GM21360 (cell line): Measurements from ENCODE around the gene TBXAS1.
A peak's percentile ranks its signal among the peaks of the same experiment; 100 is the strongest.

Experiments used
- ATAC-seq: cut with Tn5 transposase; IDR thresholded peaks from one replicate; pipeline ENCODE4 v1.9.1; 2021; ENCODE audit warnings: mild to moderate bottlenecking, moderate library complexity; ENCODE audit not compliant: unreplicated experiment

The TBXAS1 gene

DNA sequence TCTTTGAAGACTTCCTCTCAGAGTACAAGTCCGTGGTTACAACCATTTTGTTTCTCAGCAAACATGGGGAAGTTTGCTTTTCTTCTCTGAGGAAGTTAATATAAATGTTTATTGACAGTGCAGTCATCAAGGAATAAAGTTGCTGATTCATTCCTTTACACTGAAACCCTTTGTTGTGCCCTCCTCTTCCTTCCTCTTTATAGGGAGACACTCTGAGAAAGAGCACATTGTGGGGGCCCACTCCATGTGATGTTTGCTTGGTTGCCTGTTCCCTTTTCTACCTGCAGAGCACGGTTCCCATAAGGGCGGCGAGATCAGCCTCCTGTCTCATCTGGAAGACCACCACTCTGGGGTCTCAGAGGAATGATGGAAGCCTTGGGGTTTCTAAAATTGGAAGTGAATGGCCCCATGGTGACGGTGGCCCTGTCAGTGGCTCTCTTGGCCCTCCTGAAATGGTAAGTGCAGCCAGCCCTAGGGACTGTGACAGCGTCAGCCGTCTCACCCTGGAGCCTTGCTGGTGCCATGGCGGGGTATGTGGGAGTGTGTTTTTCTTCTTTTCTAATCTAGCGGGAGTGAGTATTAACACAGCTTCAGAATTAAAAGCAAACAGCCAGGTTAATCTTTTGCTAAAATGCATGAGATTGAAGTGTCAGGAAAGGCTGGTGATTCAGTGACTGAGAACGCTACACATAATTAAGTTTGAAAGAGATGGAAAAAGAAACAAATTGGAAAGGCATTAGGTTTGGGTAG is at the start of gene TBXAS1:
Gene TBXAS1, plus strand, starts transcription at position 240 of the 750 bp plus-strand sequence. Its CDS starts 127 bp downstream, at position 367.
- ATAC-seq = no peak

DNA sequence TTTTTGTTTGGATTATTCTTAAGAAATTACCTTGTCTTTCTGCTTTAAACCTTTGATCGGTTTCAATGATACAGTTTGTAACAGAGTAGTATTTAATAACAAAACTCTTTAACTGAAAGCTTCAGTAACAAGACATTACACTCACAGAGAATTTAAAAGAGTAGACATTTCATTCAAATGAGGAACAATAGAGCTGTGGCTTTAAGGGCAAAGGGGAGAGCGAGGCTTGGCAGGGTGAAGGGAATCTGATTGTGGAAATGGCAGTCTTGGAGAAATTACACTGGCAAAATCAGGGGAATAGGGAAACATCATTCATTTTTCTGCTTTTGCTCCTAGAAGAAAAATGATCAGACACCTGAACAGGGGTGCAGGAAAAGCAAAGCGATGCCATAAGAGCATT is 46.1 kb upstream of the TBXAS1 start:
- ATAC-seq = no peak

- peak; percentile 48 for ATAC-seq
Observed at GRCh38 chr7:139783647-139784385, 45.2 kb upstream of the TBXAS1 start.

GRCh38 chr7:139784648-139785047 is 44.4 kb upstream of the TBXAS1 start:
- no peak for ATAC-seq

DNA sequence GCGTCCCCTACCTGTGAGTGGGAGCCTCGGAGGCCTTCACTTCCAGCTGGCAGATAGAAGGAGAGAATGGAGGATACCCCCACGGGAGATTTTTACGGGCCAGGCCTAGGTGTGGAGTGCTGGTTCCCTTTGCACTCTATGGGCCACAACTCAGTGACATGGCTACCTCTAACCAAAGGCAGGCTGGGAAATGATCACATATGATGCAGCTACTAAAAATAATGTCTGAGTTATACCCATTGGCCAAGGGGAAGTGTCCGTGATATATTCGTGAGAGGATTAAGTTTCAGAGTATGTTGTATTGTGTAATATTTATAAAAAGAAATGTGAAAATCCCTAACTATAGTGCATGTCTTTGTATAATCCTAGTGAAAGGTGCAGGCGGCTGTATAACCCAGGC is 37.7 kb upstream of the TBXAS1 start:
- no peak for ATAC-seq

DNA sequence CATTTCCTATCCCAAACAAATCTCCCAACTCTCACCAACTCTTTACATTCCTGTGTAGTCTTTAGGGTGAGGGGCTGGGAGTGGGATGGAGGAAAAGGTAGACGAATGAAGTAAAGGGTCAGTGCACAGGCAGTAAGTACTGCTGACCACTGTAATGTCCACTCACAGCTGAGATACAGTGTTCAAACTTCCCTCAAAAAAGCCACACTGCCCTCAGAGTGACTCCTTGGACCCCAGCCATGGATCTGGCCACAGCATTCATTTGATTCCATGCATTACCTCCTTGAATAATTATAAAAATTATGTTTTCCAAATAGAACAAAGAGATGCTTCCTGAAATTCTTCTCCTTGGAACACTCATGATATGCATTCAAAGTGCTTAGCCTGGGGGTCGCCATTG is 31.5 kb upstream of the TBXAS1 start:
- ATAC-seq = no peak

- ATAC-seq = peak; percentile 76
Observed at GRCh38 chr7:139798221-139798620, 30.8 kb upstream of the TBXAS1 start.

DNA sequence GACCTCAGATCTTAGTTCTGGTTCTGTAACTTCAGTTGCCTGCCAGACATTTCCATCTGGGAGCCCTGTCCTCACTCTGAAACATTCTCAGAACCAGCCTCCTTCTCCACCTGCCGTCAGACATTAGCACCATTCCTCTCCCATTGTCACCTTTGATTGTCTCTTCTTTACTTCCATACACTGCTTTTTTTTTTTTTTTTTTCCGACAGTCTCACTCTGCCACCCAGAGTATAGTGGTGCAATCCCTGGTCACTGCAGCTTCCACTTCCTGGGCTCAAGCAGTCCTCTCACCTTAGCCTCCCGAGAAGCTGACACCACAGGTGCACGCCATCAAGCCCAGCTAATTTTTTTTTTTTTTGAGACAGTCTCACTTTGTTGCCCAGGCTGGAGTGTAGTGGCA is 30.2 kb upstream of the TBXAS1 start:
- ATAC-seq = no peak

DNA sequence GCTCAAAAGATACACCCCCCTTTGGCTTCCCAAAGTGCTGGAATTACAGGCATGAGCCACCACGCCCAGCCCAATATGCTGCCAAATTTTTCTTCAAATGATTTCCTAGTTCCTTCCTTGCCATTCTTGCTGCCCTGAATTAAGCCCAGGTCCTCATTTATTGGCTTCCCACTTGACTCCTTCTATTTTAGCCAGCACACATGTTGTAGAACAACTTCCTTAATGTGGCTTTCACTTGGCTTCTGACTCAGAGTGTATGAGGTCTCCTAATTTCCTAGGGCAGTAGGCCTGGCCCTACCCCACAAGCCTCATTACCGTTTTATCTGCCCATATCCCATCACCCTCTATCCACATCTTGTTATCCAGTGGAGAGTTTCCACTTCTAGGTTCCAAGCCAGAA is 29.5 kb upstream of the TBXAS1 start:
- ATAC-seq = no peak

DNA sequence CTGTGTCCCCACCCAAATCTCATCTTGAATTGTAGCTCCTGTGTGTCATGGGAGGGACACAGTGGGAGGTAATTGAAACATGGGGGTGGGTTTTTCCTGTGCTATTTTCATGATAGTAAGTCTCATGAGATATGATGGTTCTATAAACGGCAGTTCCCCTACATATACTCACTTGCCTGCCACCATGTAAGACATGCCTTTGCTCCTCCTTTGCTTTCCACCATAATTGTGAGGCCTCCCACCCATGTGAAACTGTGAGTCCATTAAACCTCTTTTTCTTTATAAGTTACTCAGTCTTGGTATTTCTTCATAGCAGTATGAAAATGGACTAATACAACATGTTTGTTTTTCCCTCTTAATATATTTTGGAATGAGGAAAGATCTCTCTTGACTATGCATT is 24.5 kb upstream of the TBXAS1 start:
- ATAC-seq = no peak

GRCh38 chr7:139807009-139807408 is 22.1 kb upstream of the TBXAS1 start:
- no peak for ATAC-seq

GRCh38 chr7:139808427-139808826 is 20.6 kb upstream of the TBXAS1 start:
- no peak for ATAC-seq

DNA sequence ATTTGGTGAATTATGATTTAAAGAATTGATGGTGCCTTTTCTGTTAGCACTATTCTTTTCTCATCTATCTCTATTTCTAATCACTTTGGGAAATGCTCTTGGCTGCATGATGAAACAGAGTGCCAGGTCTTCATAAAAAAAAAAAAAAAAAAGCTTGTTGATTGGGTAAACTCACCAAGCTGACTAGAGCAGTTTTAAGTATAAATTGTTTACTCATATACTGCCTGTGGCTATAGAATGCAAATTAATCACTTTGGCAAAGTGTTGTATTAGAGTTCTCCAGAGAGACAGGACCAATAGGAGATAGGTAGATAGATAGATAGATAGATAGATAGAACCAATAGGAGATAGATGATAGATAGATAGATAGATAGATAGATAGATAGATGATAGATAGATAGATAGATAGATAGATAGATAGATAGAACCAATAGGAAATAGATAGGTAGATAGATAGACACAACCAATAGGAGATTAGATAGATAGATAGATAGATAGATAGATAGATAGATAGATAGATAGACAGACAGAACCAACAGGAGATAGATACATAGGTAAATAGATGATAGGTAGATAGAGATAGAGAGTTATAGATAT is 20.1 kb upstream of the TBXAS1 start:
- no peak for ATAC-seq

DNA sequence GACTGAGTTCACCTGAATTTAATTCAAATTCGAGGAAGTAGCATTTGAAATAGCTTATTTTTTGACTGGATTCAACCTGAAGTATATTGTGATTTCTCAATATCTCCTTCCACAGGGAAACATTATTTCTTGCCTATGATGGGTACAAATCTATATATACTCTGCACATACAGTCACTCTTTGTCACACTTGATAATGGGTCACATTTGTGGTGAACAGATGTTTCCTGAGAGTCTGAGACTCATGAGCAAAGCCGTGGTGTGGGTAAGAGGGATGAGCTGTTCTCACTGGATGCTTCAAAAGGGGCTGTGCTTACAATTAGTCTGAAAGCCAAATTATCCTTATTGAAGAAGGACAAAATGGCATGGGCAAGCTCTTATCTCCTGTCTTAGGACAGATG is 18.0 kb upstream of the TBXAS1 start:
- no peak for ATAC-seq

- no peak for ATAC-seq
Observed at GRCh38 chr7:139813151-139813550, 15.9 kb upstream of the TBXAS1 start.

- ATAC-seq = no peak
Observed at GRCh38 chr7:139813689-139814088, 15.4 kb upstream of the TBXAS1 start.

GRCh38 chr7:139817249-139817648 is 11.8 kb upstream of the TBXAS1 start:
- no peak for ATAC-seq

DNA sequence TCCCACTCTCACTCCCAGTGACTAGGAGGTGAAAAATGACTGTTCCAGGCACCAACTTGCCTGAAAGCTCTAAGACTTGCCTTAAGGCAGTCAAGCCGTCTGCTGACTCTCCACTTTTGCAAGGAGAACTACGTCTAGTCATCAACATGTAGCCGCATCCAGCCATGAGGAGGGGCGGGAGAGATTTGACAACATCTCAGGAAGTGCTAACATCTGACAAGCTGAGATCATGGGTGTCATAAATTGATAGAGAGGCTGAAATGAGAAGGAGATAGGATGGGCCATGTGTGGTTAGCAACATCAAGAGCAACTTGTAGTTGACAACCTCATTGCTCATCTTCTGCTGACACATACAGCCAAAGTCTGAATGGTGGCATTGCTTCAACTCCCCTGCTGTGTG is 9.0 kb upstream of the TBXAS1 start:
- no peak for ATAC-seq

DNA sequence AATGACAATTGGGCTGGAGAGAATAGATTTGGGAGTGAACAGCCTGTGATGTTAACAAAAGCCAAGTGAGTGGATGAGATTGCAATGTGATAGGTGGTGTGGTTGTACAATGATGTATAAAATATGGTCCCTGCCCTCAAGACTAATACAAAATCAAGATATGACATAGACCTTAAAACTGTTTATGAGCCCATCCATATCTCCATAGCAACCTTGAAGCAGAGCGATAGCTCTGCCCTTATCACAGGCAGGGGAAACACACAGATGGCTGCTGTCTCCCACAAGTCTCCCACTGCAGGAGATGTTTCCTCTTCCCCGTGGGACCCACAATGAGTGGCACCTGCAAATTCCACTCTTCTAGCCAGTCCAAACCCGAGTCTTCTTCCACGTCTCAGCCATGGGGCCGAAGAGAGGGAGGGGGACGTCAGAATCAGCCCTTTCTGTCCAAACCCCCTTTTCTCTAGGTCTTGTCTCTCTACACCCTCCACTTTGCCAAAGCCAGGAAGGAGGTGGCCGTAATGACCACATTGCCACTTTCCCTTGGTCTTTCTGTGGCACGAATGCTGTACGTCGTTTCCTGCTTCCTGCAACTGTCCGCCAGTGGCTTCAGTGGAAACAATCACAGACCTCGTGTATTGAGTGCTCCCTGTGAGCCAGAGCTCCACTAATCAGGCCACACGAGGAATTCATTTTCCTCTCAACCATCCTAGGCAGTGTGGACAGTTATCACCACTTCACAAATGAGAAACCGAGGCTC is 7.5 kb upstream of the TBXAS1 start:
- ATAC-seq = no peak

GRCh38 chr7:139822855-139823254 is 6.2 kb upstream of the TBXAS1 start:
- no peak for ATAC-seq

DNA sequence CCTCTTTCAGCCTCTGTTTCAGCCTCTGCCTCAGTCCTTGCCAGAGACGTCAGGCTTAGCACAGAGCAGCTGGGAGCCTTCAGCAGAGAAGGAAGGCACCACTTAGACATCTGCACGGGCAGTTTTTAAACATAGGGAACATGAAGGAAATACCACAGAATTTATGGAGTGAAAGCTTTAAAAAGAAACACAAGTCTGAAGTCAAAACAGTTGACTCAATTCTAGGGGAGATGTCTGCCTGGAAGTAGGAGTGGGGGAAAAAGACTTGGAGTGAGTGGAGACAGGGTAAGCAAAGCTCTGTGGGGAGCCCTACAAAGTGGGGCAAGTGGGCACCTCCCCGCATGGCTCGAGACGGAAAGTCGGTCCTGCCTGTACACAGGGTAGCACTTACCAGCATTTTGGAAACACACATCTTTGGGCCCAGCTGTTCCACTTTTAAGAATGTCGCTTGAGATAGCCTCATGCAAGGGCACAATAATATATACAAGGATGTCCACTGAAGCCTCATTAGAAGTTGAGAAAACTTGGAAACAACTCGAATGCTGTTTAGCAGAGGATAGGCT is 5.0 kb upstream of the TBXAS1 start:
- no peak for ATAC-seq
